CD14-positive monocyte (primary cell): Measurements from ENCODE around the gene CPOX. TPM values are rescaled to one million over a fixed set of nuclear protein-coding genes. Genes with fewer than 3 reads are reported as not detected.

Source experiments
- DNase-seq, 3 donors: peaks; one replicate each; pipeline ENCODE4 v3.0.0-alpha.2; 2011 to 2022
- H2AFZ ChIP-seq: 2 replicates; pipeline ENCODE4 v1.6.0; 2012; ENCODE audit warnings: mild to moderate bottlenecking, low read depth, low read length, inconsistent platforms; ENCODE audit not compliant: insufficient read depth, poor library complexity, severe bottlenecking
- H3K27ac ChIP-seq, 2 donors: 1 replicate in 1 of 2; 2 replicates in 1 of 2; pipeline ENCODE4 v1.5.1; 2012 to 2013; ENCODE audit warnings: low read length in 2 of 2, control low read depth in 1 of 2, inconsistent platforms in 1 of 2, low read depth in 1 of 2, mild to moderate bottlenecking in 1 of 2
- H3K27me3 ChIP-seq, 2 donors: one replicate each; pipeline versions ENCODE4 v1.6.0 to v1.6.1; 2011 to 2013; ENCODE audit warnings: low read length in 2 of 2; ENCODE audit not compliant: control insufficient read depth in 2 of 2, insufficient read depth in 2 of 2
- H3K36me3 ChIP-seq, 2 donors: replicated peaks in 1 of 2; 1 replicate in 1 of 2; 2 replicates in 1 of 2; pipeline versions ENCODE4 v1.5.1 to v1.6.1; 2012 to 2013; ENCODE audit warnings: low read length in 2 of 2, control low read depth in 1 of 2, inconsistent platforms in 1 of 2, mild to moderate bottlenecking in 1 of 2; ENCODE audit not compliant: insufficient read depth in 2 of 2, control insufficient read depth in 1 of 2
- H3K4me1 ChIP-seq, 2 donors: 1 replicate in 1 of 2; 2 replicates in 1 of 2; pipeline versions ENCODE4 v1.5.1 to v1.6.1; 2012 to 2013; ENCODE audit warnings: low read length in 2 of 2, control low read depth in 1 of 2, inconsistent platforms in 1 of 2, mild to moderate bottlenecking in 1 of 2, moderate library complexity in 1 of 2; ENCODE audit not compliant: insufficient read depth in 2 of 2, control insufficient read depth in 1 of 2
- H3K4me2 ChIP-seq: replicated peaks from 2 replicates; pipeline ENCODE3; 2012; ENCODE audit warnings: low read length, moderate library complexity, mild to moderate bottlenecking; ENCODE audit not compliant: poor library complexity, severe bottlenecking; ENCODE audit errors: extremely low read depth
- H3K4me3 ChIP-seq, 3 experiments: fragments of 200-600 bp in 1 of 3; sonication (generic) in 1 of 3; replicated peaks in 1 of 3; 1 replicate in 2 of 3; 2 replicates in 1 of 3; pipeline ENCODE4 v1.5.1; 2011 to 2013; ENCODE audit warnings: low read length in 3 of 3, mild to moderate bottlenecking in 3 of 3, control low read depth in 2 of 3, low read depth in 2 of 3, inconsistent platforms in 1 of 3, moderate library complexity in 1 of 3
- H3K79me2 ChIP-seq: 2 replicates; pipeline ENCODE4 v1.6.0; 2012; ENCODE audit warnings: mild to moderate bottlenecking, control low read depth, inconsistent platforms, low read length, moderate library complexity; ENCODE audit not compliant: insufficient read depth
- H3K9ac ChIP-seq: 2 replicates; pipeline ENCODE4 v1.6.0; 2017; ENCODE audit warnings: low read length, mild to moderate bottlenecking; ENCODE audit not compliant: insufficient read depth, poor library complexity, severe bottlenecking
- H3K9me3 ChIP-seq, 2 donors: replicated peaks in 1 of 2; 1 replicate in 1 of 2; 2 replicates in 1 of 2; pipeline versions ENCODE4 v1.5.1 to v1.6.1; 2012 to 2013; ENCODE audit warnings: low read length in 2 of 2, control low read depth in 1 of 2; ENCODE audit not compliant: control insufficient read depth in 1 of 2, insufficient read depth in 1 of 2
- H4K20me1 ChIP-seq: 2 replicates; pipeline ENCODE4 v1.6.0; 2012; ENCODE audit warnings: mild to moderate bottlenecking, low read length, control low read depth, moderate library complexity; ENCODE audit not compliant: insufficient read depth
- H3K27ac Mint-ChIP-seq, 7 donors: one replicate each; pipeline ENCODE4 v1.8.0; 2020; ENCODE audit warnings: mild to moderate bottlenecking in 7 of 7, mixed read lengths in 7 of 7, moderate library complexity in 6 of 7, inconsistent platforms in 2 of 7
- H3K27me3 Mint-ChIP-seq, 3 donors: one replicate each; pipeline ENCODE4 v1.8.0; 2021 to 2022; ENCODE audit warnings: low read depth in 3 of 3, mild to moderate bottlenecking in 3 of 3, mixed read lengths in 3 of 3, moderate library complexity in 3 of 3, inconsistent platforms in 1 of 3
- H3K36me3 Mint-ChIP-seq, 2 donors: one replicate each; pipeline ENCODE4 v1.8.0; 2020; ENCODE audit warnings: mixed read lengths in 2 of 2, inconsistent platforms in 1 of 2, mild to moderate bottlenecking in 1 of 2
- H3K4me1 Mint-ChIP-seq: one replicate; pipeline ENCODE4 v1.8.0; 2020; ENCODE audit warnings: mild to moderate bottlenecking, mixed read lengths
- H3K4me3 Mint-ChIP-seq, 2 donors: one replicate each; pipeline ENCODE4 v1.8.0; 2020; ENCODE audit warnings: mild to moderate bottlenecking in 2 of 2, mixed read lengths in 2 of 2, moderate library complexity in 1 of 2
- H3K9me3 Mint-ChIP-seq, 7 donors: one replicate each; pipeline ENCODE4 v1.8.0; 2020 to 2022; ENCODE audit warnings: mixed read lengths in 7 of 7, mild to moderate bottlenecking in 6 of 7, moderate library complexity in 6 of 7, inconsistent platforms in 2 of 7
- WGBS: methylation state at CpG from one replicate; pipeline ENCODE4 v1.1.5; 2013; ENCODE audit warnings: missing lambda C conversion rate; ENCODE audit not compliant: insufficient coverage; 5-methylcytosine and 5-hydroxymethylcytosine counted together
- intact Hi-C, 2 donors: fragments of 100-400 bp; cut with micrococcal nuclease; formaldehyde crosslinking; loops; one replicate each; pipeline versions ENCODE4 v1.15.0 to v1.15.1; 2023
- polyA plus RNA-seq, 3 donors: library from polyadenylated mRNA; depleted of rRNA in 1 of 3; unstranded in 2 of 3; stranded (reverse) in 1 of 3; fragments of 300-500 nt in 2 of 3; fragments of >200 nt in 1 of 3; fragmentation: Illumina TruSeq in 2 of 3; gene quantifications; 1 replicate in 2 of 3; 2 replicates in 1 of 3; pipeline ENCODE4 v1.2.3, GENCODE V29; 2012 to 2021
- TF ChIP-seq, protein P1 (sequence below): fragments of 200-600 bp; IDR thresholded peaks from one replicate; pipeline ENCODE4 v1.8.0; 2022; ENCODE audit warnings: antibody characterized with exemption, mild to moderate bottlenecking

Gene CPOX
- polyA plus RNA-seq, 3 donors, result 4.2 to 12.8 (median 5.2) TPM

DNA sequence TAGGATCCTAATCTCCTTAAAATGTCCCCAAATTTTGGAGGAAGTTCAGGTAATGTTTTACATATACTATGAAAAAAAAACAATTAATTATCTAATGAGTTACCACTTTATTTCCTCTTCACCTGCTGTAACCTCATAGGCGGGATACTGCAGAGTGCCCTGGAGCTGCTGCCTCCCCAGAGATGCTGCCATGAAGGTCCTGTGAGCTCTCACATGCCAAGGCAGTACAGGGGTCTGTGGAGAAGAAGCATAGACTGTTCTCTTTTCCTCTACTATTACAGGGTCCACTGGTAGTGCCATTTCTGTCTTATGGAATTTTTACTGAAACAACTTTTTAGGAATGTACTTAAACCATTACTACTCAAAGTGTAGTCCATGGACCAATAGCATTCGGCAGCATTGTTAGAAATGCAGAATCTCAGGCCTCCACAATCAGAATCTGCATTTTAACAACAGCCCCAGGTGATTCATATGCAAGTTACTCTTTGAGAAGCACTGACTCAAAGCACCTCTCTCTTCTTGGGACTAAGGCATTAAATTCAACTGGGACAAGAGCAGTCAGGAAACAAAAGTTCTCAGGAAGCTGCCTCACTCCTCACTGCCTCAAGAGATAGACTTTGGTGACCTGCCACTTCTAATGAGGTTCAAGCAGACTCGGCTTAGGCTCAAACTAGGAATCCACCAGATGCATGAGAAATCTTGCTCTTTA is 30.3 kb upstream of the CPOX start:
- H3K36me3 Mint-ChIP-seq, result no peaks in the 10 kb centered on the region

DNA sequence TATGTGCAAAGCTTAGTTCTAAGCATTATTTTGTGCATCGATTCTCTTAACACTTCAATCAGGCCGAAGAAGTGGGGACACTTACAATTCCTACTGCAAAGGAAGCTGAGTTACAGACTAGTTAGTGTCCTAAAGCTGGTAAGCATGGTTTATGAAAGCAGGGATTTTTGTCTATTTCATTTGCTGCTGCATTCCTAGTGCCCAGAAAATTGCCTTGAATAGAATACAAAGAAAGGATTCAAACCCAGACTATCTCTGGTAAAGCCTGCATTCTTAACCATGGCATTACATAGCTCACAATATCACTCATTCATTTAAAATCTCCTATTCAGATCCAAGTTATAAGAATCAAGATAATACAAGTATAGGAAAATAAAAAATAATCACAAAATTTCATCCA is 24.4 kb upstream of the CPOX start:
- H3K9me3 ChIP-seq, result no peaks in the 10 kb centered on the region
- no peaks in the 10 kb centered on the region for H3K36me3 ChIP-seq
- Mint-ChIP-seq H3K36me3 (no peaks in the 10 kb centered on the region), H3K27ac (peak overlapping the region in 1 of 7 donors; percentile 0), H3K4me1 (peaks cover 8% of the 10 kb centered on the region), H3K9me3 (peaks cover 0 to 3% (median 0%) of the 10 kb centered on the region in 7 donors), H3K4me3 (no peak overlapping the region), H3K27me3 (peaks cover 0 to 1% (median 0%) of the 10 kb centered on the region in 3 donors)
- no peak overlapping the region for H3K27ac ChIP-seq
- TF ChIP-seq, protein P1, sequence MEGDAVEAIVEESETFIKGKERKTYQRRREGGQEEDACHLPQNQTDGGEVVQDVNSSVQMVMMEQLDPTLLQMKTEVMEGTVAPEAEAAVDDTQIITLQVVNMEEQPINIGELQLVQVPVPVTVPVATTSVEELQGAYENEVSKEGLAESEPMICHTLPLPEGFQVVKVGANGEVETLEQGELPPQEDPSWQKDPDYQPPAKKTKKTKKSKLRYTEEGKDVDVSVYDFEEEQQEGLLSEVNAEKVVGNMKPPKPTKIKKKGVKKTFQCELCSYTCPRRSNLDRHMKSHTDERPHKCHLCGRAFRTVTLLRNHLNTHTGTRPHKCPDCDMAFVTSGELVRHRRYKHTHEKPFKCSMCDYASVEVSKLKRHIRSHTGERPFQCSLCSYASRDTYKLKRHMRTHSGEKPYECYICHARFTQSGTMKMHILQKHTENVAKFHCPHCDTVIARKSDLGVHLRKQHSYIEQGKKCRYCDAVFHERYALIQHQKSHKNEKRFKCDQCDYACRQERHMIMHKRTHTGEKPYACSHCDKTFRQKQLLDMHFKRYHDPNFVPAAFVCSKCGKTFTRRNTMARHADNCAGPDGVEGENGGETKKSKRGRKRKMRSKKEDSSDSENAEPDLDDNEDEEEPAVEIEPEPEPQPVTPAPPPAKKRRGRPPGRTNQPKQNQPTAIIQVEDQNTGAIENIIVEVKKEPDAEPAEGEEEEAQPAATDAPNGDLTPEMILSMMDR, result no peak
- H3K79me2 ChIP-seq, result no peaks in the 10 kb centered on the region
- H4K20me1 ChIP-seq, result no peaks in the 10 kb centered on the region
- no peaks in the 10 kb centered on the region for H3K27me3 ChIP-seq
- no peak overlapping the region for H2AFZ ChIP-seq
- no peak overlapping the region for H3K4me2 ChIP-seq
- H3K4me3 ChIP-seq, result no peak overlapping the region
- DNase-seq, result no peak
- H3K9ac ChIP-seq, result no peak overlapping the region
- no CpG with 5 or more reads among the region's 2 CpGs for WGBS
- H3K4me1 ChIP-seq, result peaks cover 8% of the 10 kb centered on the region in 2 donors
- intact Hi-C loops, result no loop called here

More for the DNA sequence above, 30.3 kb upstream of the CPOX start:
- no peaks in the 10 kb centered on the region for H3K9me3 Mint-ChIP-seq
- no peaks in the 10 kb centered on the region for H3K36me3 ChIP-seq
- H3K27me3 ChIP-seq, result no peaks in the 10 kb centered on the region
- no peaks in the 10 kb centered on the region for H4K20me1 ChIP-seq
- H3K79me2 ChIP-seq, result no peaks in the 10 kb centered on the region
- no peak overlapping the region for H3K4me2 ChIP-seq
- WGBS, result 100% methylated on average over 1 of the region's 3 CpGs
- H2AFZ ChIP-seq, result no peak overlapping the region
- H3K27ac ChIP-seq, result no peak overlapping the region
- TF ChIP-seq, protein P1, result no peak
- no peak overlapping the region for H3K4me3 Mint-ChIP-seq
- no peak overlapping the region for H3K9ac ChIP-seq
- H3K27me3 Mint-ChIP-seq, result no peaks in the 10 kb centered on the region
- H3K9me3 ChIP-seq, result no peaks in the 10 kb centered on the region
- no peaks in the 10 kb centered on the region for H3K4me1 ChIP-seq
- no peaks in the 10 kb centered on the region for H3K4me1 Mint-ChIP-seq
- H3K27ac Mint-ChIP-seq, result no peak overlapping the region
- intact Hi-C loops, result no loop called here
- no peak for DNase-seq
- H3K4me3 ChIP-seq, result no peak overlapping the region
